ENCODE data around the gene AJAP1.

GRCh38 chr1:4725416-4725815 lies 71.0 kb downstream of the AJAP1 start:
- TF ChIP-seq SUZ12 (IDR thresholded peaks at IDR 0.05; ENCODE audit: unreplicated experiment) (no peak), SP1 (IDR thresholded peaks at IDR 0.05; ENCODE audit: low read depth, low read length) (no peak), HCFC1 (IDR thresholded peaks at IDR 0.05; ENCODE audit: low read length) (no peak), ATF7 (IDR thresholded peaks at IDR 0.05; ENCODE audit: low read depth) (no peak), ATF3 (IDR thresholded peaks at IDR 0.05; ENCODE audit: borderline replicate concordance, extremely low read depth, low read depth, low read length) (no peak), CTCF (IDR thresholded peaks at IDR 0.05 in 2 of 3, conservative IDR thresholded peaks at IDR 0.05 in 1 of 3; ENCODE audit: control insufficient read depth in 2 of 3, extremely low read depth in 1 of 3, insufficient read depth in 1 of 3, low read depth in 3 of 3, low read length in 3 of 3) (no peak), ELK1 (IDR thresholded peaks at IDR 0.05; ENCODE audit: low read depth, low read length) (no peak)
